ENCODE results near the gene PTPRM.

- TF ChIP-seq CTCF (IDR thresholded peaks at IDR 0.05) (no peak), POLR2AphosphoS5 (IDR thresholded peaks at IDR 0.05) (no peak), POLR2A (IDR thresholded peaks at IDR 0.05) (no peak)
Observed at GRCh38 chr18:8288472-8289195, 721.5 kb downstream of the PTPRM start.

All from gastroesophageal sphincter (tissue), 3 donors.